CD4-positive, alpha-beta T cell treated with Interleukin-17A for 4 hours (primary cell): ENCODE measurements around the gene VSX2.

ENCODE experiments used
- DNase-seq: peaks from one replicate; pipeline ENCODE4 v3.0.0-alpha.2; 2020; ENCODE audit warnings: mixed read lengths

The VSX2 gene

DNA sequence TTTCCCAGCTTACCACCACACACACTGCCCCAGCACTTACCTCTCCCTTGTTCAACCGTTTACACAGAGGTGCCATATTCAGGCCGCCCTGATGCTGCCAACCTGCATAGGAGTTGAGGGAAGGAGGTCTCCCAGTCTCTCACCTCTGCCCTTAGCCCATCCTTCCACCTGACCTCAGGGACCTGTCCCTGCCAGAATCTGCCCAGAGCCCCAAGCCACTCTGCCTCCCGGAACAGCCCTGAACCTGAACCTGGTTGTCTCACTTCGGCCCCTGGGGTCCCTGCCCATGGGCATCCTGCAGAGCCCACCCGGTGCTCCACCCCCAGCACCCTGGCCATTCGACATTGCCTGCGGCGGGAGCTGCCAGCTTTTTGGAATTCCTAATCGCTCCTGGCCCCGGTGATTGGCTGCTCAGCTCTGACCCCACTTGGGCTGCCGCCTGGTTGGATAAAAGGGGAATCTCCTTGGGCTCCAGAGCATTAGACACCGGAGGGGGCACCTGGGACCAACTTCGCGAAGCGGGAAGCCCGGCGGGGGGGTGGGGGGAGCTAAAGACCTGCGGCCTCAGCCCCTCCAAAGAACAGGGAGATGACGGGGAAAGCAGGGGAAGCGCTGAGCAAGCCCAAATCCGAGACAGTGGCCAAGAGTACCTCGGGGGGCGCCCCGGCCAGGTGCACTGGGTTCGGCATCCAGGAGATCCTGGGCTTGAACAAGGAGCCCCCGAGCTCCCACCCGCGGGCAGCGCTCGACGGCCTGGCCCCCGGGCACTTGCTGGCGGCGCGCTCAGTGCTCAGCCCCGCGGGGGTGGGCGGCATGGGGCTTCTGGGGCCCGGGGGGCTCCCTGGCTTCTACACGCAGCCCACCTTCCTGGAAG lies at the start of gene VSX2:
Gene VSX2 (plus strand): TSS at position 476 of the 874 bp plus-strand sequence. CDS start 113 bp downstream, at position 589.
- no peak for DNase-seq

- no peak for DNase-seq
Measured at GRCh38 chr14:74190927-74191575, 48.2 kb upstream of the VSX2 start.

DNA sequence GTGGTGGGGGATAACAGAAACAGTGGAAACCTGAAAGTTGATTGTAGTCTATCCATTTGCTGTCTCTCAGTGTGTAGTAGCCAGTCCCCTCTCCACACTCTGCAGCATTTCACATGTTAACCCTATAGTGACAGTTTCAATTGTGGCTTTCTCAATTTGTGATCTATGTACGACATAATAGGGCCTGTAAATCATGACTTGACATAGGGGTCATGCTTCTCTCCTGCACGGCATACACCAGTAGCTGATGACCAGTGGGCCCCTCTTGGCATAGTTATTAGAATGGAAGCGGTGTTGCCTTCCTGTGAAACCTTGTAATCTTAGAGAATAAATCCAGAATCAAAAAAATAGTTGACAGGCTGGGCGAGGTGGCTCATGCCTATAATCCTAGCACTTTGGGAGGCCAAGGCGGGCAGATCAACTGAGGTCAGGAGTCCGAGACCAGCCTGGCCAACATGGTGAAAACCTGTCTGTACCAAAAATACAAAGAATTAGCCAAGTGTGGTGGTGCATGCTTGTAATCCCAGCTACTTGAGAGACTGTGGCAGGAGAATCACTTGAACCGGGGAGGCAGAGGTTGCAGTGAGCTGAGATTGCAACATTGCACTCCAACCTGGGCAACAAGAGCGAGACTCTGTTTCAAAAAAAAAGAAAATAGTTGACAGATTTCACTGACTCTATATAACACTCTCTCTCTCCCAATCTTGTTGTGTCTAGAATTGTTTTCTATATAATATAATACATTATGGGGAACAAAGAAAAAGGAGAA lies 44.6 kb upstream of the VSX2 start:
- DNase-seq: no peak

- no peak for DNase-seq
Measured at GRCh38 chr14:74195623-74196022, 43.6 kb upstream of the VSX2 start.

- DNase-seq: no peak
Measured at GRCh38 chr14:74198441-74199234, 40.6 kb upstream of the VSX2 start.

GRCh38 chr14:74202113-74202512 lies 37.1 kb upstream of the VSX2 start:
- DNase-seq: no peak

GRCh38 chr14:74203639-74204038 lies 35.6 kb upstream of the VSX2 start:
- DNase-seq: no peak

GRCh38 chr14:74204491-74204890 lies 34.8 kb upstream of the VSX2 start:
- DNase-seq: no peak

DNA sequence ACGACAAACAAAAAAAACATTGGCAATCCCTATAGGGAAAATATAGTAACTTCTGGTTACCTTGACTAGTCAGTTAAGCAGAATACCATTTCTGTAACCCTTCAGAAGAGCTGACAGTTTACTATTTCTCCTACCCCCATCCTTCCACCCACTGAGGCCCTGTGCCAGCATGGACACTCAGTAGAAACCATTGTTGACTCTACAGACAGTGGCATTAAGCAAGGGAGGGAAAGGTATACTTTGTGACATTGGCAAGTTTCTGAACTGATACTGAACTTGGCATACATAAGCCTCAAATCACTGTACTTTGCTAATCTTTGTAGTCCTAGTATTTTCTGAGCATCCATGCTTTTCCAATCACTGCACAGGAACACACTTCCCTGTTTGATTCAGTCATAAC lies 33.4 kb upstream of the VSX2 start:
- no peak for DNase-seq

GRCh38 chr14:74207943-74208342 lies 31.3 kb upstream of the VSX2 start:
- DNase-seq: no peak

GRCh38 chr14:74208642-74209041 lies 30.6 kb upstream of the VSX2 start:
- no peak for DNase-seq

DNA sequence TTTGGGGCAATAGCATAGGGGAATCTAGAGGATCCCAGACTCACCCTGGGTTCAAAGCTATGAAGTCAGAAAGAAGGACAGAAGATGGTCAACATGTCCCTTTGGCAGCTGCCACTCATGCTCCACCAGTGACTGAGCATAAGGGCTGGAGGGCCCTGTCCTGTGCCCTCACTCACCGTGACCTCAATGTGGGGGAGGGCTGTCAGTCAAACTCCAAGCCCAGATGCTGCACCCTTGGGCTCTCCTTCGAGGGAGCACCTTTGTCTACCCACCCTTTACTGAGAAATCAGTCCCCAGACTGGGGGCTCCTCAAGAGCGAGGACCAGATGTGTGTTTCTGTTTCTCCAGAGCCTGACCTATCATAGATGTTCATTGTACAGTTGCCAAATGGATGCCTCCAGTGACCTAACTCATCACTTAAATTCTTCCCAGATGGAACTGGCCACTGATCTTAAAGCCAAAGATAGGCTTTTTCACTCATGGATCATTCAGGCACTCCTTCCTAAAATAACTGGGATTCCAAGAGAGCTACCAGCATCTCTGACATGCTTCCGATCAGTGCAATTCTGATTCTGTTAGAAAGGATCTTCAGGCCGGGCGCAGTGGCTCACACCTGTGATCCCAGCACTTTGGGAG lies 27.2 kb upstream of the VSX2 start:
- DNase-seq: no peak

GRCh38 chr14:74213907-74214803 lies 25.1 kb upstream of the VSX2 start:
- no peak for DNase-seq

GRCh38 chr14:74216671-74217070 lies 22.6 kb upstream of the VSX2 start:
- no peak for DNase-seq

GRCh38 chr14:74217672-74218448 lies 21.4 kb upstream of the VSX2 start:
- peak; percentile 77 for DNase-seq

GRCh38 chr14:74218462-74218861 lies 20.8 kb upstream of the VSX2 start:
- DNase-seq: no peak

- no peak for DNase-seq
Measured at GRCh38 chr14:74219277-74220205, 19.7 kb upstream of the VSX2 start.

GRCh38 chr14:74220991-74221390 lies 18.3 kb upstream of the VSX2 start:
- no peak for DNase-seq

- DNase-seq: no peak
Measured at GRCh38 chr14:74221741-74222140, 17.5 kb upstream of the VSX2 start.
